ENCODE measurements around the gene TPRG1L. TPM values are rescaled to one million over a fixed set of nuclear protein-coding genes. Genes with fewer than 3 reads are reported as not detected.
A peak's percentile ranks its signal among the peaks of the same experiment; 100 is the strongest.
"Not testable (repeated sequence)": the region's sequence is repeated elsewhere in the genome, so short reads cannot be mapped to it uniquely, and the experiment has no call there.

The TPRG1L gene
- polyA plus RNA-seq (ENCODE audit: insufficient read length in 10 of 10) = 10 to 100 TPM; 25.7 to 31.7 (median 29.7) TPM
- long read RNA-seq, donor 1, transcript TPRG1L-202 (5 exons, 2,414 nt) = major isoform, 5 of 12 reads
- long read RNA-seq, donor 1, partial matches to known transcripts = 7 of 12 reads
- long read RNA-seq, donor 1, other reads (novel, unspliced or antisense) = 0 of 12 reads
- long read RNA-seq, donor 2, transcript TPRG1L-202 (5 exons, 2,414 nt) = major isoform, 12 of 12 reads
- long read RNA-seq, donor 2, partial matches to known transcripts = 0 of 12 reads
- long read RNA-seq, donor 2, other reads (novel, unspliced or antisense) = 0 of 12 reads
- long read RNA-seq, donor 3 = 0 reads
- long read RNA-seq, donor 4, transcript TPRG1L-202 (5 exons, 2,414 nt) = major isoform, 15 of 15 reads
- long read RNA-seq, donor 4, partial matches to known transcripts = 0 of 15 reads
- long read RNA-seq, donor 4, other reads (novel, unspliced or antisense) = 0 of 15 reads
- long read RNA-seq, donor 5, transcript TPRG1L-202 (5 exons, 2,414 nt) = major isoform, 23 of 23 reads
- long read RNA-seq, donor 5, partial matches to known transcripts = 0 of 23 reads
- long read RNA-seq, donor 5, other reads (novel, unspliced or antisense) = 0 of 23 reads
- long read RNA-seq, donor 6, transcript TPRG1L-202 (5 exons, 2,414 nt) = major isoform, 28 of 28 reads
- long read RNA-seq, donor 6, partial matches to known transcripts = 0 of 28 reads
- long read RNA-seq, donor 6, other reads (novel, unspliced or antisense) = 0 of 28 reads
- long read RNA-seq, donor 7, transcript TPRG1L-202 (5 exons, 2,414 nt) = major isoform, 16 of 16 reads
- long read RNA-seq, donor 7, partial matches to known transcripts = 0 of 16 reads
- long read RNA-seq, donor 7, other reads (novel, unspliced or antisense) = 0 of 16 reads
- long read RNA-seq, donor 8, transcript TPRG1L-202 (5 exons, 2,414 nt) = major isoform, 15 of 15 reads
- long read RNA-seq, donor 8, partial matches to known transcripts = 0 of 15 reads
- long read RNA-seq, donor 8, other reads (novel, unspliced or antisense) = 0 of 15 reads
- long read RNA-seq, donor 9, partial matches to known transcripts = 0 of 3 reads
- long read RNA-seq, donor 9, other reads (novel, unspliced or antisense) = 0 of 3 reads

DNA sequence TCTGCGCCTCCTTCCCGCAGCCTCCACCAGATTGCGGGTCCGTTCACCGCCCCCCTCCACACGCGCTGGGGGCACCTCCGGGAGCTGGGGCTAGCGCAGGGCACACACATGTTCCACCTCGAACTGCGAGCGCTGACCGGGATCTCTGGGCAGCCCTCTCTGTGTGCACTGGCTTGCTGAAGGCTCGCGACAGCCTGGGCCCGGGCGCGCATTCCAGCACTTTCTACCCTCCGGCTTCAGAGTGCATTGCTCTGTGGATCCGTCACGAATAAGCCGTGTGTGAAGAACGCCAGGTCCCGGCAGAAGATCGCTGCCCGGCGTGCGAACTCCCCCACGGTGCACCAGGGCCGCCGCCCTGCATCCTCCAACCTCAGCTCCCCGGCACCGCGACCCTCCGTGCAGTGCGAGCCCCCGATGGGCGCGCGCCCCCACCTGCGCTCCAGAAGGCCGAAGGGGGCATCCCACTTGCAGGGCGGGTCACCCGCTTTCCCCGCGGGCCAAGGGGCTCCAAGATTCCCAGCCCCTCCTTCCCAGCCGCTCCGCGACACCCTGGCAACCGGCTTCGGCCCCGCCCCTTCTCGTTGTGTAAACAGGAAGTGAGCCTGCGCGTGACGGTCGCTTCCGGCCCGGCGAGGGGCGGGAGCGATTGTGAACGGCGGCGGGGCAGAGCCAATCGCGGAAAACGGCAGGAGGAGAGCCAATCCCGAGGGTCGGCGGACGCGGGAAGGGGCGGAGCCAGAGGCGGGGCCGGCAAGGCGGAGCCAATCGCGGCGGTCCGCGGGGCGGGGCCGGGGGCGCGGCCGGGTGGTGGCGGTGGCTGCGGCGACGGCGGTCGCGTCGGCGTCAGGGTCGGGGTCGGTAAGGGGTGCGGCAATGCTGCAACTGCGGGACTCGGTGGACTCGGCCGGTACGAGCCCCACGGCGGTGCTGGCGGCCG, at the start of gene TPRG1L:
TPRG1L (plus strand) TSS at position 816 of the 937 bp plus-strand sequence; CDS start at position 874, 58 bp downstream.
- DNase-seq = peak; percentile 97 to 99 (median 97)

DNA sequence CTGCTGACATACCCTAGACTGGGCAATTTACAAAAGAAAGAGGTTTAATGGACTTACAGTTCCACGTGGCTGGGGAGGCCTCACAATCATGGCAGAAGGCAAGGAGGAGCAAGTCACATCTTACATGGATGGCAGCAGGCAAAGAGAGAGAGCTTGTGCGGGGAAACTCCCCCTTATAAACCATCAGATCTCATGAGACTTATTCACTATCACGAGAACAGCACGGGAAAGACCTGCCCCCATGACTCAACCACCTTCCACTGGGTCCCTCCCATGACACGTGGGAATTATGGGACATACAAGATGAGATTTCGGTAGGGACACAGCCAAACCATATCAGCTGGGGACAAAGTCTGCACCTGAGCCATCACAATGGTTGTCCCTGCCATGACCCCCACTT, 49.3 kb upstream of the TPRG1L start:
- not testable (repeated sequence) for DNase-seq

DNA sequence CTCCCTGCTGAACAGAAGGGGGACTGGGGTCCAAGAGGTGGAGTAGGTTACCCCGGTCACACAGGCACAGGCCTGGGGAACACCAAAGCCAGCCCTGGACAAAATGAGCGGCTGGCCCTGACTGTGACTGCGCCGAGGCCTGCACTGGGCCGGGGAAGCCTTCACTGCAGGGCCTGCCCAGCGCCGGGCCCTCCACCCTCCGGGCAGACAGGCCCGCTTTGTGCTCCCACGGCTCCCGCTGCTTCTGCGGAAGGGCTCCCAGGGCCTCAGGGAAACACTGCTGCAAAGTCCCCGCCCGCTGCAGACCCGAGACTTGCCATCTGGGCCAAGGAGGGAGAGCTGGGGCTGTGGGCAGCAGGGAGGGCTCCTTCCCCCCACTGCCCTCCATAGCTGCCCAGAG, 48.8 kb upstream of the TPRG1L start:
- no peak for DNase-seq

DNA sequence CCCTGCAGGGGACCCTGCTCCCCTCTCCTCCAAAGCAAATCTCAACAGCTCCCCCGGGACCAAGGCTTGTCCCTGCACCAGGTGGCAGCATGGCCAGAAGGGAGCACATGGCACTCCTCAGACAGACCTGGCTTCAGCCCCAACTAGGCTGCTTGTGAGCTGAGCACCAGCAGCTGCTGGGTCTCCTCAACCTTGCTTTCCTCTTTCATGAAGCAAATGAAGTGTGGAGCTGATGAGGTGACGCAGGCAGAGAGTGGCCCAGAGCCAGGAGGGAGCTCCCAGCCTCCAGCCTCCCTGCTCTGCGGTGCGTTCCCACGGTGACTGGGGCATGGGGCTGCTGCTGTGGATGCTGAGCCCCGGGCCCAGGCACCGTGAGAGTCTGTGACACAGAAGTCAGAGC, 47.5 kb upstream of the TPRG1L start:
- peak in 1 of 3 donors; percentile 57 for DNase-seq

DNA sequence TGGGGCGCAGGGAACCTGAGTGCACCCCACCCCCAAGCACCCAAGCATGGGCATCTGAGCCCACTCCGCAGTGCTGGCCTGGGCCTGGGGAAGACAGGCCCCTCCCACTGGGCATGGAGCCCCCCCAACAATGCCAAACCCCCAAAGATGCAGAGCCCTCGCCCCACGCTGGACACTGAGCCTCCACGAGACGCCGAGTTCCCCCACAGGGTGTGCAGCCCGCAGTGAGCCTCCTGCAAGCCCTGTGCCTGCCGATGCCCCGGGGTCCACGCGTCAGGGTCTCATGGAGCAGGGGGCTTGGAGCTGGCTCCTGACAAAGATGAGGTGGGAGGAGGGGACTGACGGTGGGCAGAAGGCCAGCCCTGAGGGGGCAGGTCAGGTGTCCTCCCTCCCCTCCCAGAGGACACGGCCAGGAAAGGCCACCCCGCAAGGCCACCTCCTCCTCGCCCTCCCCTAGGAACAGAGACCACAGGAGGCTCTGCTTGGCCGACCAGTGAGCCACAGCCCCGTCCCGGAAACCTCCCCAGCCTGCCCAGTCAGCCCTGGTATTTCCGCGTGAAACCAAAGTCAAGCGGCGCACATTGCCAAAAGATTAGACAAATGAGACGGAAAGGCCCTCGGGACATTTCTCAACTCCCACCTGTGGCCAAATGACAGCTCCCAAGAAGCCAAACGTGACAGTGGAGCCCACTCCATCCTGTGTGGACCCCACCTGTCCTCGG, 46.9 kb upstream of the TPRG1L start:
- no peak for DNase-seq

DNA sequence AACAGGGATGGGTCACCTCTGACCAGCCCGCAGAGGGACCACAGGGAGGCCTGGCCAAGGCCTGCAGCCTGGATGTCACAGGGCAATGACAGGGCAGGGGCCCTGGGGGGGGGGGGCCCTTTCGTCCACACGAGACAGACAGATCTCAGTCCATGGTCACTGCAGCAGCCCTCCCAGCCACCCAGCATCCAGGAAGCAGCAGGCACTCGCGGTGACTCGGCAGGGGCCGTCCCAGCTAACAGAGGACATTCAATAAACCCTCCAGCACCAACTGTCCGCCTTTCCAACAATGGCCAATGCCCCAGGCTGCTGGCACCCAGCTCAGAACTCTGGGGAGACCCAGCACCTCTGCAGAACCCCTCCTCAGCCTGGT, 46.4 kb upstream of the TPRG1L start:
- no peak for DNase-seq

DNA sequence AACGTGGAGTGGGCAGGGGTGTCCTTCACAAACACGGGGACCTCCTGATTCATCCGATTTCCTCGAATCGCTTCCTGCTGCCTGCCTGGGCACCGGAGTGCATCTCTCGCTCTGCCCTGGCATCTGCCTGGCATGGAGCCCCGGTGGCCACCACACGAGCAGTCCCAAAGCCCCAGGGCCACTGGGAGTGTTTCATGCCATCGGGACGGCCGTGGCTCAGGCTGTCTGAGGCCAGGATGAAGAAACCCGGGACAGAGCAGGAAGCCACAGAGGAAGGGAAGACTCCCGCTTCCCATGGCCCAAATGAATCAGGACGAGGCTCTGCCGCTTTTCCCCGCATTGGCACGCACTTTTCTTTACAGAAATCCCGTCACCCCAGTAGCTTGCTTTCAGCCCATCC, 45.9 kb upstream of the TPRG1L start:
- DNase-seq = no peak

DNA sequence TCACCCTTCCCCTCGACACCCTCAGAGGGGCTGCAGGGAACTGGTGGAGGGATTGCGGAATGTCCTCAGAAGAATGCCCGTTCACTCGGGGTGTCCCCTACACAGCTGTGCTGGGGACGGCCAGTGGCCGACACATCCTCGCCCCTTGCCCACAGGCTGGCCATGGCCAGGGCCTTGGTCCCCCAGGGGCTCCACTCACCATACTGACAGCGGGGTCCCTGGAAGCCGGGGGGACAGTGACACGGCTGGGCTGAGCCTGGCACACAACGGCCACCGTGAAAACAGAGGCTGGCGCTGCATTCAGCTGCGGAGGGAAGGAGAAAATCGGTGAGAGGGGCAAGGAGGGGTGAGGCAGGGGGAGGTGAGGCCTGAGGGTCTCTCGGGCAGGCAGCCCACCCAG, 45.2 kb upstream of the TPRG1L start:
- DNase-seq = no peak

DNA sequence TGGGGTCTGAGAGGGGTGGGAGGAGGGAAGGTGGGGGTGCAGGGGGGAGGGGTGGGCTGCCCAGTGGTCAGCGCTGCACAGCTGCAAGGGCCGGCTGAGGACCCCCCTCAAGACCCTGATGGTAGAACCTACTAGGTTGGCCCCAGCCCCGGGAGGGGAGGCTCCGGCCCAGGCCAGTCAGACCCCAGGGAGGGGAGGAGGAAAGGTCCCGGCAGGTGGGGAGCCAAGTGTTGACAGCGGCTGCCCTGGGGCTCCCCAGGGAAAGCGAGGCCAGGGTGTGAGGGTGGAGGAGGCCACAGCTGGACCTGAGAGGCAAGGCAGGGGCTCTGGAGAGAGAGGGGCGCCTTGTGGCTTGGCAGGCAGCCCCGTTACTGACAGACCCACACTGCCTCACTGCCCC, 44.6 kb upstream of the TPRG1L start:
- no peak for DNase-seq

DNA sequence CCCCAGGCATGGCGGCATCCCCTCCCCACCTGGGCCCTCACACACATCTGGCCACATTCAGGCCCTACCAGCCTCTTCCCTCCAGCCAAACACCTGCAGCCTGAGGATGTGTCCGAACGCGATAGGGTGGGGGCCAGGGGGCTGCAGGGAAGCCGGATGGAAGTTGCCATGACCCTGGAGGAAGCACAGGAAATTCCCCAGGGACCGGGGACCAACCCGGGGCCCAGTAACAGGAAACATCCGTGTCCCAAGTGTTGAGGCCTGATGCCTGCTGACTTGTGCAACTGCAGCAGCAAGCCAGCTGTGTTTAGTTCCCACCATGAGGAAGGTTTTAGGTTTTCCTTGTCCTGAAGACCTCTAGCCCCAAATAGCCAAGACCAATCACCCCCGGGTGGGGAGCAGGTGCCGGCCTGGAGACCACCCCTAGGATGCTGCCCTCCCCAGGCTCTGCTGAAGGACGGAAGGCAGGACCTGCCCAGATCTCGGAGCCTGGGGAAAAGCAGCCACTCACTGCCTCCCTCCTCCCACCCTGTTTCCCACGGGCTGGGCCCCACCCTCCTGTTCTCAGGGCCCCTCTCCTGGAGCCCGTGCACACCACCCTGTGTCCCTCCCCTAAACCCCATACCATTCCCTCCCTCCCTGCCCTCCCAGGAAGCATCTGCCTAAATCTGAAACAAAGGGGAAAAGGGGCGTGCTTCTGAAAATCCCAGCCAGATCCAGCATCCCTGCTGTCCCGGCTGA, 43.3 kb upstream of the TPRG1L start:
- DNase-seq = peak in 1 of 3 donors; percentile 42

DNA sequence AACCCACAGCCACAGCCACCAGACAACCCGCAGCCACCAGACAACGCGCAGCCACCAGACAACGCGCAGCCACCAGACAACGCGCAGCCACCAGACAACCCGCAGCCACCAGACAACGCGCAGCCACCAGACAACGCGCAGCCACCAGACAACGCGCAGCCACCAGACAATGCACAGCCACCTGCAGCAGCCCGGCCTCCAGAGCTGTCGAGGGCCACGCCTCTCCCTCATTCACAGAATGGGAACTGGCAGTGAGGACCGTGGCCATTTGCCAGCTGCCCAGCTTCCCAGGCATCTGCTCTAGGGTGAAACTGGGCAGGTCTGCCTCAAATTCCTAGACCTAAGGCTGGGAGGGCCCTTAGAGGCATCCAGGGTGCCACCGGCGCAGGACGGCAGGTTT, 41.1 kb upstream of the TPRG1L start:
- DNase-seq = not testable (repeated sequence)

DNA sequence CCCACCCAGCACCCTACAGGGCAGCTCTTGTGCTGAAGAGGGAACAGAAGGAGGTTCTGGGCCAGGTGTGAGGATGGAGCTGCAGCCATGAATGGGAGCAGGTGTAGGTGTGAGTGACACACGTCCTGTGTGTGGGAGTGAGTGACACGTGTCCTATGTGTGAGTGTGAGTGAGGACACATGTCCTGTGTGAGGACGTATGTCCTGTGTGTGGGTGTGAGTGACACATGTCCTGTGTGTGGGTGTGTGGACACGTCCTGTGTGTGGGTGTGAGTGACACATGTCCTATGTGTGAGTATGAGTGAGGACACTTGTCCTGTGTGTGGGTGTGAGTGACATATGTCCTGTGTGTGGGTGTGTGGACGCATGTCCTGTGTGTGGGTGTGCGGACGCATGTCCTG, 39.9 kb upstream of the TPRG1L start:
- no peak for DNase-seq

DNA sequence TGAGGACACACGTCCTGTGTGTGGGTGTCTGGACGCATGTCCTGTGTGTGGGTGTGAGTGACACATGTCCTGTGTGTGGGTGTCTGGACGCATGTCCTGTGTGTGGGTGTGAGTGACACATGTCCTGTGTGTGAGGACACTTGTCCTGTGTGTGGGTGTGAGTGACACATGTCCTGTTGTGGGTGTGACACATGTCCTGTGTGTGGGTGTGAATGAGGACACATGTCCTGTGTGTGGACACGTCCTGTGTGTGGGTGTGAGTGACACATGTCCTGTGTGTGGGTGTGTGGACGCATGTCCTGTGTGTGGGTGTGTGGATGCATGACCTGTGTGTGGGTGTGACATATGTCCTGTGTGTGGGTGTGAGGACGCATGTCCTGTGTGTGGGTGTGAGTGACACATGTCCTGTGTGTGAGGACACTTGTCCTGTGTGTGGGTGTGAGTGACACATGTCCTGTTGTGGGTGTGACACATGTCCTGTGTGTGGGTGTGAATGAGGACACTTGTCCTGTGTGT, 39.4 kb upstream of the TPRG1L start:
- DNase-seq = not testable (repeated sequence)

DNA sequence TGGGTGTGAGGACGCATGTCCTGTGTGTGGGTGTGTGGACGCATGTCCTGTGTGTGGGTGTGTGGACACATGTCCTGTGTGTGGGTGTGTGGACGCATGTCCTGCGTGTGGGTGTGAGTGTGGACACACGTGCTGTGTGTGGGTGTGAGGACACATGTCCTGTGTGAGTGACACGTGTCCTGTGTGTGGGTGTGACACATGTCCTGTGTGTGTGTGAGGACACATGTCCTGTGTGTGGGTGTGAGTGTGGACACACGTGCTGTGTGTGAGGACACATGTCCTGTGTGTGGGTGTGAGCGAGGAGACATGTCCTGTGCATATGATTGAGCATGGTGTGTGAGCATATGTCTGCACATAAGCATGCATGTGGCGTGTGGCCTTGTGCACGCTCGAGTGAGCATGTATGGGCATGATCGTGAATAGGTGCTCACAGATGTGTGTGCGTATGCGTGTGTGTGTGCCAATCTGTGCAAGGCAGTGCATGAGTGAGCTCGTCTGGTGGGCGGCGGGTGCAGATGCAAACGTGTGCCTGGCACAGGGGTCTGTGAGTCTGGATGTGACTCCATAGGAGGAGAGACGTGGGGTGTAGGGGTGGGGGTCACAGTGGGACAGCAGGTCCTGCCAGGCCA, 38.8 kb upstream of the TPRG1L start:
- no peak for DNase-seq

DNA sequence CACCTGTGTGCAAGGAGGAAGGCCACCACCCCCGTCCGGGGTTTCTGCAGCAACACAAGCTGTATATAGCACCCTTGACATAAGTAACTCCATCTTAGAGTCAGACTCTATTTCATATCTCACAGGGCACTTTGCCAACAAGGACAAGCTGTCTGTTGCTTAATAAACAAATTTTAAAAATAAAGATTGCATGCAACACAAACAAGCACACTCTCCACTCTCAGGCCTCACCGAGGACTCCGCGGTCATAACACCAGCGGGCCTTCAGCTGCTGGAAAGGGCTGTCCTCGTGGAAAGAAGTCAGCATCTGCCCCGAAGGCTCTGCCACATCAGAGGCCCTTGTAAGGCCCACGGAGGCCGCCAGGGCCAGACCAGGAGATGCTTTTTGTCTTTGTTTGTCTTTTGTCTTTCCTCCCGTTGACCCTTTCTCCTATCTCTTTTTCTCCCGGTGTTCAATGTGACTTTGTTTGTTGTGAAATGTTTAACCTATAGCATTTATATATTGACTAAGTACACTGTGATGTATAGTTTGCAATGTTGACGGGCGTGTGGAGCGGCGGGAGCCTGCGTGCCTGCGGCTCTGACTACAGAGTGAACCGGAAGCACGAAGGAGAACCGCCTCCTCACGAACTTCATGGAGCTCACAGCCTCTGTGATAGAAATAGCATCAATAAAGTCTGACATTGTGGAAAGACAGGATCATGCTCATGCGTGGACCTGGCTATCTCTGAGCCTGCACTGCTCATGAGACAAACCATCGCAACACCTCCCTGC, 37.6 kb upstream of the TPRG1L start:
- no peak for DNase-seq

DNA sequence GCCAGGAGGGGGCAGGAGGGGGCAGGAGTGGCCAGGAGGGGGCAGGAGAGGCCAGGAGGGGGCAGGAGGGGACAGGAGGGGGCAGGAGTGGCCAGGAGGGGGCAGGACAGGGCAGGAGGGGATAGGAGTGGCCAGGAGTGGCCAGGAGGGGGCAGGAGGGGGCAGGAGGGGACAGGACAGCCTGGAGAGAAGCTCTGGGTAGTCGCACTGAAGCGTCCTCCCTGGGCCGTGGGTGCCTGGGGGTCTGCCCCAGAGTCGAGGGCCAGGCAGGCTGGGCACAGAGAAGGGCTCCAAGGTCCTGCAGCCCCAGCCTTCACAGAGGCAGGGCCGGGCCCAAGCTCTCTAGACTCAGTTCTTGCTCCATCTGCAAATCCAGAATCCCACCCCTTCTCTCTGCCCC, 36.4 kb upstream of the TPRG1L start:
- no peak for DNase-seq

DNA sequence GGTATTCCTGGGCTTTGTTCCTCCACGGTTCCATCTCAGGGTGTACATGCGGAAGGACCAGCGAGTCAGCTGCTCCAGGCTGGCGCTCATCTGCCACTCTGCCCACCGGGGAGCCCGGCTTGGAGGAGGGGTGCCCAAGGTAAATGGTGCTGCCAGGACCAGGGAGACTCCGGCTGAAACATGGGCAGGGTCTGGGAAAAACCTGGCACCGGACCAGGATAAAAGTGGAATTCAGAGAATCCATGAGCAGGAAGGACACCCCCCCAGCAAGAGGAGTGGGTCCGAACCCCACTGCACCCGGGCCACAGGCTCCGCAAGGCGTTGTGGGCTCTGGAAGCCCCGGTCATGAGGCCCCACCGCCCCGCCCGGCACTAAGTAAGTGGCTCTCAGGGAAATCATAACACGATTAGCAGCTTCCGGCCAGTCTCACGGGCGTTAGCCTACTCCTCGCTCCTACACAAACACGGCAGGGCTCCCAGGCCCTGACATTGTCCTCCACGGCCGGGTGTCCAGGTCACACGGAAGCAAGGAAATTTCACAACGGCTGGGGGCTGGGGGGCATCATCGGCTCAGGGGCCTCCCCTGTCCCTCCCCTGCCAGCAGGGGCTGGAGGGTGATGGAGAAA, 34.6 kb upstream of the TPRG1L start:
- no peak for DNase-seq

All from muscle of back (tissue), 13 donors.